Measurements from ENCODE around the gene LARP7.
"Not testable (repeated sequence)": the region's sequence is repeated elsewhere in the genome, so short reads cannot be mapped to it uniquely, and the experiment has no call there.

LARP7 gene

GRCh38 chr4:112604589-112604988 lies 32.4 kb upstream of the LARP7 start:
- DNase-seq (ENCODE audit: low read depth), result peak; percentile 51
- TF ChIP-seq POLR2A (IDR thresholded peaks at IDR 0.05; ENCODE audit: extremely low read depth, insufficient read length) (no peak), MYC (IDR thresholded peaks at IDR 0.05; ENCODE audit: low read depth, low read length) (no peak), CTCF (IDR thresholded peaks at IDR 0.05; ENCODE audit: low read depth, low read length) (peak; percentile 64), MAX (IDR thresholded peaks at IDR 0.05; ENCODE audit: low read depth, low read length) (no peak)
- H3K4me3 ChIP-seq (ENCODE audit: low read depth, low read length), result no peak overlapping the region

GRCh38 chr4:112612814-112613213 lies 24.1 kb upstream of the LARP7 start:
- not testable (repeated sequence) for DNase-seq (ENCODE audit: low read depth); H3K4me3 ChIP-seq (ENCODE audit: low read depth, low read length)

GRCh38 chr4:112616984-112617383 lies 20.0 kb upstream of the LARP7 start:
- TF ChIP-seq MYC (IDR thresholded peaks at IDR 0.05; ENCODE audit: low read depth, low read length) (no peak), MAX (IDR thresholded peaks at IDR 0.05; ENCODE audit: low read depth, low read length) (no peak), CTCF (IDR thresholded peaks at IDR 0.05; ENCODE audit: low read depth, low read length) (no peak), POLR2A (IDR thresholded peaks at IDR 0.05; ENCODE audit: extremely low read depth, insufficient read length) (no peak)
- no peak for DNase-seq (ENCODE audit: low read depth)

GRCh38 chr4:112626228-112626627 lies 10.7 kb upstream of the LARP7 start:
- TF ChIP-seq MAX (IDR thresholded peaks at IDR 0.05; ENCODE audit: low read depth, low read length) (no peak), MYC (IDR thresholded peaks at IDR 0.05; ENCODE audit: low read depth, low read length) (no peak), CTCF (IDR thresholded peaks at IDR 0.05; ENCODE audit: low read depth, low read length) (no peak), POLR2A (IDR thresholded peaks at IDR 0.05; ENCODE audit: extremely low read depth, insufficient read length) (no peak)
- DNase-seq (ENCODE audit: low read depth), result no peak
- no peak overlapping the region for H3K4me3 ChIP-seq (ENCODE audit: low read depth, low read length)

More at GRCh38 chr4:112616984-112617383, 20.0 kb upstream of the LARP7 start:
- no peak overlapping the region for H3K4me3 ChIP-seq (ENCODE audit: low read depth, low read length)

GRCh38 chr4:112633477-112634235 lies 3.3 kb upstream of the LARP7 start:
- DNase-seq (ENCODE audit: low read depth), result peak; percentile 52
- H3K4me3 ChIP-seq (ENCODE audit: low read depth, low read length), result peak overlapping the region; percentile 43
- TF ChIP-seq CTCF (IDR thresholded peaks at IDR 0.05; ENCODE audit: low read depth, low read length), result no peak

- H3K4me3 ChIP-seq (ENCODE audit: low read depth, low read length), result peak overlapping the region; percentile 98
- no peak for DNase-seq (ENCODE audit: low read depth)
- no peak for TF ChIP-seq POLR2A (IDR thresholded peaks at IDR 0.05; ENCODE audit: extremely low read depth, insufficient read length)
- no peak for TF ChIP-seq CTCF (IDR thresholded peaks at IDR 0.05; ENCODE audit: low read depth, low read length)
- no peak for TF ChIP-seq MAX (IDR thresholded peaks at IDR 0.05; ENCODE audit: low read depth, low read length)
- TF ChIP-seq MYC (IDR thresholded peaks at IDR 0.05; ENCODE audit: low read depth, low read length), result no peak
These were observed 566 bp downstream of the LARP7 start for GRCh38 chr4:112637552-112637866.
